Occipital lobe (tissue), 2 donors: ENCODE results near the gene NT5C3A. TPM values are rescaled to one million over a fixed set of nuclear protein-coding genes. Genes with fewer than 3 reads are reported as not detected.

Experiments used
- DNase-seq: peaks from one replicate; lab custom pipeline; 2025; lab: John Stamatoyannopoulos, UW
- total RNA-seq: library from RNA; depleted of rRNA; stranded (reverse); fragments of >200 nt; gene quantifications from one replicate; pipeline ENCODE4 v1.2.3, GENCODE V29; 2014

Gene NT5C3A
- total RNA-seq, 1 donor from 2014 or later, result 99.2 TPM

DNA sequence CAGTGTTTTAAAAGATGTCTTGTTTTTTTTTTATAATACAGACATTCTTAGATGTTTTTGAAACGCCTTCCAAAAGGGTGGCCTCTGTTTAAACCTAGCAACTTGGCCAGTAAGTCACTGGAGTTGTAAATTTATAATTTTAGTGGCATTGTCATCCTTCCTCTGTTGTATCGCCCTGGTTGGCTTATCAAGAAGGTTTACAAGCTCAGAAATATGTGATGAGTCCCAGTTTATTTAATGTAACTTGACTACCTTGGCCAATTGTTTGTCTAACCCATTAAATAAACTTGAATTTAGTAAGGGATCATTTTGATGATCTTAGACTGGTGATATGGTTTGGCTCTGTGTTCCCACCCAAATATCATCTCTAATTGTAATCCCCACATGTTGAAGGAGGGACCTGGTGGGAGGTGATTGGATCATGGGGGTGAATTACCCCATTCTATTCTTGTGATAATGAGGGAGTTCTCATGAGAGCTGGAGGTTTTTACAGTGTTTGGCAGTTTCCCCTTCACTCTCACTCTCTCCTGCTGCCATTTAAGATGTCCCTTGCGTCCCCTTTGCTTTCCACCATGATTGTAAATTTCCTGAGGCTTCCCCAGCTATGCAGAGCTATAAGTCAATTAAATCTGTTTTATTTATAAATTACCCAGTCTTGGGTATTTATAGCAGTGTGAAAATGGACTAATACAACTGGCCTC, 13.4 kb upstream of the NT5C3A start:
- no peak for DNase-seq

DNA sequence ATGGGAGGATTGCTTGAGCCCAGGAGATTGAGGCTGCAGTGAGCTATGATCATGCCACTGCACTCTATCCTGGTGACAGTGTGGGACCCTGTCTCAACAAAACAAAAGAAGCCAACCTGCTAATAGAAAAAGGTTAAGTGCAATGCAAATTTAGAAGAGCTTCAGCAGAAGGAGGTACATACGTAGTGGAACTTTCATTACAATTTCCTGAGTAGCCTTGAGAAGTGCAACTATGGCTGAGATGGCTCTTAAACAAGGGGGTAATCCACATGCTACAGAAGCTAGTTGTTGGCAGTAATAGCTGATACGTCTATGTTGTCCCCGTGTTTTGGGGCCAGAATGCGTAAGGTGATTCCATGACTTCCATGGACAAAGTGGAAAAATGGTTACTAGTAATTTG, 10.7 kb upstream of the NT5C3A start:
- DNase-seq, result no peak

DNA sequence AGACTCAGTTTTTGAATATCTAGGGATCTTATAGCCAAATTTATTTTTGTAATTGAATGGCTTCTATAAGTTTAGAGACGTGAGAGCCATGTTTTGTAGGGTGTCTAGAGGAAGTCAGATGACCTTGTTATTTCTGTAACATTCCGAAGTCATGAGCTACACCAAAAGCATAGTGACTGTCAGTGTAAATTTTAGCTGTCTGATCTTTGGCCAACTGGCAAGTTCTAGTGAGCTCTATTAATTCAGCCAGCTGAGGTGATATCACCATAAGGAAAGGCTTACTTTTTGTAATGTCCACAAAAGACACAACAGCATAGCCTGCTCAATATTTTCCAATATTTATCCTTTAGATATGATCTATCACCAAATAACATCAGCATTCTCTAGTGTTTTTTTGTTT, 9.9 kb upstream of the NT5C3A start:
- DNase-seq, result no peak

DNA sequence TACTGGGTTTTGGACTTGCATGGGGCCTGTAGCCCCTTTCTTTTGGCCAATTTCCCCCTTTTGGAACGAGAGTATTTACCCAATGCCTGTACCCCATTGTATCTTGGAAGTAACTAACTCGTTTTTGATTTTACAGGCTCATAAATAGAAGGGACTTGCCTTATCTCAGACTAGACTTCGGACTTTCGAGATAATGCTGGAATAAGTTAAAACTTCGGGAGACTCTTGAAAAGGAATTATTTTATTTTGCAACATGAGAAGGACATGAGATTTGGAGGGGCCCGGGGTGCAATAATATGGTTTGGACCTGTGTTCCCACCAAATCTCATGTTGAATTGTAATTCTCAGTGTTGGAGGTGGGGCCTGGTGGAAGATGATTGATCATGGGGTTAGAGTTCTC, 8.3 kb upstream of the NT5C3A start:
- no peak for DNase-seq

DNA sequence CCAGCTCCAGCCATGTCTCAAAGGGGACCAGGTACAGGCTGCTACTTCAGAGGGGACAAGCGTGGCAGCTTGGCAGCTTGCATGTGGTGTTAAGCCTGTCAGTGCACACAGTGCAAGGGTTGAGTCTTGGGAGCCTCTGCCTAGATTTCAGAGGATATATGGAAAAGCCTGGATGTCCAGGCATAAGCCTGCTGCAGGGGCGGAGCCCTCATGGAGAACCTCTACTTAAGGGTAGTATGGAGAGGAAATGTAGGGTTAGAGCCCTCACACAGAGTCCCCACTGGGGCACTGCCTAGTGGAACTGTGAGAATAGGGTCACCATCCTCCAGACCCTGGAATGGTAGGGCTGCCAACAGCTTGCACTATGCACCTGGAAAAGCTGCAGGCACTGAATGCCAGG, 7.7 kb upstream of the NT5C3A start:
- no peak for DNase-seq

DNA sequence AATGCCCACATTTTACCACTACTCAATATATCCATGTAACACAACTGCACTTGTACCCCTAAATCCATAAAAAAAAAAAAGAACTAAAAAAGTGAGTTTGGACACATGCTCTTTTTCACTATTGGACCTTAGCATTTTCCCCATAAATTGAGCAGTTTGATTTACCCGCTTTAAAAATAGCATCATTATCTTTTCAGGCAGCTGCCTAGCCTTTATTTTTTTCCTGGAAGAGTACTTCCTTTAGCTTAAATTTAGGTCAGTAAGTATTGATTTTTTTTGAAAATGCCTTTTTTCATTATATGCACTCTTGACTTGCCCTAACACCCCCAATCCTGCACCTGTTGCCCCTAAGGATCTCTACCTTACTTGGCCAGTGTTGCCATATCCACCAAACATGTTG, 5.3 kb upstream of the NT5C3A start:
- no peak for DNase-seq

DNA sequence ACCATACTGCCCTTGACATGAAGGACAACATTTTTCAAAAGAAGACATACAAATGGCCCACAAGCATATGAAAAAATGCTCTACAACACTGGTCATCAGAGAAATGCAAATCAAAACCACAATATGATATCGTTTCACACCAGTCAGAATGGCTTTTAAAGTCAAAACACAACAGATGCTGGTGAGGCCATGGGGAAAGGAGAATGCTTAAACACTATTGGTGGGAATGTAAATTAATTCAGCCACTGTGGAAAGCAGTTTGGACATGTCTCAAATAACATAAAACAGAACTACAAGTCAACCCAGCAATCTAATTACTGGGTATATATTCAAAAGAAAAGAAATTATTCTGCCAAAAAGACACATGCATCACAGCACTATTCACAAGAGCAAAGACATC, 4.2 kb upstream of the NT5C3A start:
- DNase-seq, result no peak

DNA sequence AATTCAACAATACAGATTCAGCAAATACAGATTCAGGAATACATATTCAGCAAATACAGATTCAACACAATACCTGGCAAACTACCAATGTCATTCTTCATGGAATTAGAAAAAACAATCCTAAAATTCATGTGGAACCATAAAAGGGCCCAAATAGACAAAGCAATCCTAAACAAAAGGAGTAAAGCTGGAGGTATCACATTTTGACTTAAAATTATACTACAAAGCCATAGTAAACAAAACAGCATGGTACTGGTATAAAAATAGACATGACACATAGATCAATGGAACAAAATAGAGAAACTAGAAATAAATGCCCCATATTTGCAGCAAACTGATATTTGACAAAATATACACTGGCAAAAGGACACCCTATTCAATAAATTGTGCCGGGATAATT, 3.4 kb upstream of the NT5C3A start:
- no peak for DNase-seq

DNA sequence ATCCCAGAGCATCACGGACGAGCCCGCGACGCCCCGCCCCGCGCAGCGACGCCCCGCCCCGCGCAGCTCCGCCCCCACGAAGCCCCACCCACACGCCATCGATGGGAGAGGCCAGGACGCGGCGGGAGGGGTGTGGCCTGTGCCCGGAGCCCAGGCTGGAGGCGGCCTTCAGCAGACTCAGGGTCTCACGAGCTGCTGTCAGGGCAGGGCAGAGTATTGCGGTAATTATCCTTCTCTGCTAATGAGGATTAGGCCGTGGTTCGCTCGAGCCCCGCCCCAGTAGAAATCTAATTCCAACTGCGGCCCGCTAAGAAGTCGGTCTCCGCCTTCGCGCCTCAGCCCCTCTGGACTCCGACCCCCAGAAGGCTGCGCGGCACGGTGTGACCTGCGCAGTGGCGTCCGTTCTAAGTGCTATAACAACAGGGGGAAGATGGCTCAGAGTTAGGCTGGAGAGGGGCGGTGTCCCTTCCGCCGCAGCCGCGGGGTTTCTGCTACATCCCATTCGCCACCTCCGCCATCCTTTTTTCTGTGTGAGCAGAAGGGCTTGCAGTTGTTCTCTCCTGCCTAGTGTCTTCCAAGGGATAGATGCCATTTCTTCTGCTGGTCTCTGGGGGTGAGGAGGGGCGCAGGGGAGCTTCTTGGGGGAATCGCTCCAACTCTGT, 337 bp upstream of the NT5C3A start:
- peak; percentile 95 for DNase-seq

DNA sequence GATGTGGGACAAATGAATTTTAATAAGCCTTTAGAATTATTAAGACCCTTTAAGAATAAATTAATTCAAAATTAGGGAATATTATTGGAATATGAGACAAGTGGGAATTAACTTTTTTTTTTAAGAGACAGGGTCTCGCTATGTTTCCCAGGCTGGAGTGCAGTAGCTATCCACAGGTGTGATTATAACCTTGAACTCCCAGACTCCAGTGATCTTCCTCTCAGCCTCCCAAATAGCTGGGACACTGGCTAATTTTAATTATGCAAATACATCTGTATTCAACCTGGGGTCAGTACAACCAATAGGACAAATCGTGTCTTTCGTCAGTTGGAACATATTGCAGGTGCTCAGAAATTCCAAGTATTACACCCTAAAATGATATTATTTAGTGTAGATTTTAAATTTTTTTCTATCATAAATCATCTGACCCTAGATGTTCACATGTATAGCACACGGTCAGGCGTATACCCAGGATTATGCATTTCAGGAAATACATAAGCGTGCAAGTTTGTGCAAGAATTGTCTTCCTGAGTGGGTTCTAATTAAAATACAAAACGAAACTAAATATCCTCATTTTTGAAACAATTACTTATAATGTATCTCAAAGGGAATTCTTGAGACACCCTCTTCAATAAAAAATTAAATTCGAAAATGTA, 1.2 kb downstream of the NT5C3A start:
- DNase-seq, result no peak

DNA sequence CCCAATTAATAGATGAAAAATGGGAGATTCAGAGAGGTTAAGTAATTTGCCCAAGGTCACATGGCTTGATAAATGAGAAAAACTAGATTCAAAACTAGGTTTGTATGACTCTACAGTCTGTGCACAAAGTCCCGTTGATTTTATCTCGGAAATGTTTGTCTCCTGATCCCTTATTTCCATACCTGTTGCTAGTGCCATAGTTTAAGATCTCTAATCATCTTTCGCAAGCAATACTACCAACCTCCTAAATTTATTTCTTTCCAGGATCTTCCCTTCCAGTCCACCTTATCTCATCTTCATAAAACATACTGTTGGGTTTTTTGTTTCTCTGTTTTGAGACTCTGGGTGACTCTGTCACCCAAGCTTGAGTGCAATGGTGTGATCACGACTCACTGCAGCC, 2.9 kb downstream of the NT5C3A start:
- no peak for DNase-seq

DNA sequence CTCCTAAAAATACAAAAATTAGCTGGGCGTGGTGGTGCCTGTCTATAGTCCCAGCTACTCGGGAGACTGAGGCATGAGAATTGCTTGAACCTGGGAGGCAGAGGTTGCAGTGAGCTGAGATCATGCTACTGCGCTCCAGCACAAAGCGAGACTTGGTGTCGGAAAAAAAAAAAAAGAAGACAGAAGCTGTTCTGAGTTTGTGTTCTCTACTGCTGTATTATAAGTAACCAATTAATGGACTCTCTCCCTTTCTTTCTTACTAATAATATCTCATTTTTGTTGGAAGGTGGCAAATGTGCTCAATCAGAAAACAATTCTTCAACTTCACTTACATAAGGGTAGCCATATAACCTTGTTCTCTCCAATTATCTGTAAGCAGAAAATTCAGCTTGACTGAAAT, 7.4 kb downstream of the NT5C3A start:
- DNase-seq, result no peak

DNA sequence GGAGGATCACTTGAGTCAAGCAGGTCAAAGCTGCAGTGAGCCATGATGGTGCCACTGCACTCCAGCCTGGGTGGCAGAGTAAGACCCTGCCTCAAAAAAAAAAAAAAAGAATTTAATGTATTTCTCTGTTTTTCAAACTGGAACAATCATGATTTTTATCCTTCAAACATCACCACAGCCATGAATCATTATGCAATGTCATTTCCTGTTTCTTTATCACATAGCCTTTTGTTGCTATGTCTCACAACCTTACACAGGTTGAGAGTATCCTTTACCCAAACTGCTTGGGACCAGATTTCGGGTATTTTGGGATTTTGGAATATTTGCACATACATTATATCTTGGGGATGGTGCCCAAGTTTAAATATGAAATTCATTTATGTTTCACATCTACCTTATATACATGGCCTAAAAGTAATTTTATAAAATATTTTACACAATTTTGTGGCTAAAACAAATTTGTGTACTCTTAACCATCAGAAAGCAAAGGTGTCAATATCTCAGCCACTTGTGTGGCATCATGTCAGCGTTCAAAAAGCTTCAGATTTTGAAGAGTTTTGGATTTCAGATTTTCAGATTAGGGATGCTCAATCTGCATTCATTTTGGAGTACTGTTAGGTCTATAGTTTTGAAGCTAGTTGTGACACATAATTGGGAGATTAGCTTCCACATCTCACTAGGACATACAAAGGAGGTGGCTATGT, 8.2 kb downstream of the NT5C3A start:
- DNase-seq, result no peak

DNA sequence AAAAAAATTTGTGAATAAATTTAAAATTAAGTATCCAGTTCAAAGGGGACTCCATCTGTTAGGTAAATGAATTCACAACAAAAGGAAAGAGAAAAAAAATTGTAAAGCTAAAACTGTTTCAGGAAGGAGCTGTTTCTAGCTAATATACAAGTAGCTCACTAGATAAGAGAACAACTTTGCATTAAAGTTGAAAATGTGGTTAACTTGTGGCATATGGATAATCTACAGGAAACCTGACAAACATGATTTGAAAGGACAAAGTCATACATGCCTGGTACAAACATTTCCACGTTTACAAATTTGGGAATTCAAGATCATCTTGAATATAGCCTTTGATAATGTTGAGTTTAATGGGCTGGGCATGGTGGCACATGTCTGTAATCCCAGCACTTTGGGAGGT, 8.9 kb downstream of the NT5C3A start:
- no peak for DNase-seq

DNA sequence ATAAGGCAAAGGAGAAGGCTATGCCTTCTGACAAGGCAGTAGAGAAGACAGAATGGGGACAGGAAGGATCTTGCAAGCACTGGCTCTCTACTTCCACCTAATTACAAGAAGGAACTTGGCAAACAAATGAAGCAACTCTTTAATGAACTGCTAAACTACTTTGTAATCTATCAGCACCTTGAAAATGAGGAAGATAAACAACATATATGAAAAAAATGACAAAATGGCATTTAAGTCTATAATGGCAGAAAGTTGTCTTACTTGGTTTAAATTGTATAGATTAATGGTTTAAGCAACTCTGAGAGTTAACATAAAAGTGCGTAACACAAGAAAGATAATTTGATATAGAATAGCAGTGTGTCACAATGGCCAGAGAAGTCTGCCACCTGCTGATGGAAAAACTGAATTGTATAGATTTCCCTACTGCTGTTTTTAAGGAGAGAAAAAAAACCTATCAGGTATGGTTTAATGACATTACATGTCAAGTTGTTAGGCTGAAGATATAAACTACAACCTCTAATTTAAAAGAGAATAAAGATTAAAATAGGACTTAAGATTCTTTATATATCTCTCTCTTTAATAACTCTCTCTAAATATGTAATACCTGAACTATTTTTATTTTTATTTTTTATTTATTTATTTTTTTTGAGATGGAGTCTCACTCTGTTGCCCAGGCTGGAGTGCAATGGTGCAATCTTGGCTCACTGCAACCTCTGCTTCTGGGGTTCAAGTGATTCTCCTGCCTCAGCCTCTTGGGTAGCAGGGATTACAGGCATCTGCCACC, 11.8 kb downstream of the NT5C3A start:
- DNase-seq, result no peak

DNA sequence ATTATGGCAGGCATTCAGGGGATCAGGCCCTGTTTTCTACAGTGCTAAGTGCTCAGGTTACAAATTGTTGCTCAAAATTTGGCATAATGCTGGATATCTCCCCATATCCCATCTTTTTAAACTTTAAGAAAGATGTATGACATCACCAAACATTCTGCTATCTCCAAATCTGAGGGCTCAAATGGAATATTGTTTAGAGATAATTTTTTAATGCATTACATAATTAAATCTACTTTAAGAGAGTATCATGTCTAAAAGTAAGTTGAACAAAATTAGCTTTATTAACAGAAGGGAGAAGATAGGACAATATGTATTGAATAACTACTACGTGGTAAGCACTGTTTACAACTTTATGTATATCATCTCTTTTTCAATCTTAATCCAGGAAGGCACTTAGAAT, 13.9 kb downstream of the NT5C3A start:
- DNase-seq, result no peak

DNA sequence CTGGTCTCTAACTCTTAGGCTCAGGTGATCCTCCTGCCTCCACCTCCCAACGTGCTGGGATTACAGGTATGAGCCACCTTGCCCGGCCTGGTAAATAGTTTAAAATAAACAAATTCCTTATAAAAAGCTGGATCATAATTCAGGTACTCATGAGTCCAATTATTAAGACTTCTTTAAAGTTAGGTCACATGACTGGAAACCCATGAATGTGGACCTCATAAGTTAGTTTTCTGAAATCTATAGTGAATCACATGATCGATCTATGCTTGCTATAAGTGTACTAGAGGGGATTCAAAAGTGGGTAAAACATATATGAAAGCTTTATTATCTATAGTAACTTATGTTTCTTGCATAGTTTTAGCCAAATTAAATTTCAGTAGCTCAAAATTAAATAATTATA, 14.3 kb downstream of the NT5C3A start:
- no peak for DNase-seq

DNA sequence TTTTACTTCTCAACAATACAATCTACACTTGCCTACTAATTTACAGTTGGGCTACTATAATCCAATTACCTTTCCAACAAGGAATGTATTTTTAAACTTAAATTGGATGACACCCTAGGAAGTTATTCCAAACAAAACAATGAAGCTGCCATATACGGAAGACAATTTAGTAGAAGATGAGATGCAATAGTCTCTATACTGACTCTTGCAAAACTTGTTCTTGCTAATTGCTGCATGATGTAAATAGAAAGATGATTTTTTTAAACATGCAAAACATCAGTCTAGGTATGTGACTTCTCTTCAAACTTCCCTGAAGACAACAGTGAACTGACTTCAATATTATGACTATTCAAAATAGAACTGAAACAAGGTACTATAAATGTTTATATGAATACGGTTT, 17.6 kb downstream of the NT5C3A start:
- DNase-seq, result no peak

DNA sequence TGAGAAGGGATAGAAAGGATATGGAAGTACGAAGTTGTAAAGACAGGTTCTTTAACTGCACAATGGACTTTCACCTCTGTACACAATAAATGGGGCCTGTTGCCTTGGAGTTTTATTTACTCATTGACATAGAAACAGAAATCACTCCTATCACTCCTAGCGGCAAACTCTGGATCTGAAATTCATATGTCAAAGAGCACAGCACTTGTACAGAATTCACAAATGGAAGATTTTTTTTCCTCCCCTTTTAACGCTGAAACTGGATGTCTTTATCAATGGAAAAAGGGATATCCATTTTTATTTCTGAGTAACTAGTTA, 18.2 kb downstream of the NT5C3A start:
- DNase-seq, result no peak

DNA sequence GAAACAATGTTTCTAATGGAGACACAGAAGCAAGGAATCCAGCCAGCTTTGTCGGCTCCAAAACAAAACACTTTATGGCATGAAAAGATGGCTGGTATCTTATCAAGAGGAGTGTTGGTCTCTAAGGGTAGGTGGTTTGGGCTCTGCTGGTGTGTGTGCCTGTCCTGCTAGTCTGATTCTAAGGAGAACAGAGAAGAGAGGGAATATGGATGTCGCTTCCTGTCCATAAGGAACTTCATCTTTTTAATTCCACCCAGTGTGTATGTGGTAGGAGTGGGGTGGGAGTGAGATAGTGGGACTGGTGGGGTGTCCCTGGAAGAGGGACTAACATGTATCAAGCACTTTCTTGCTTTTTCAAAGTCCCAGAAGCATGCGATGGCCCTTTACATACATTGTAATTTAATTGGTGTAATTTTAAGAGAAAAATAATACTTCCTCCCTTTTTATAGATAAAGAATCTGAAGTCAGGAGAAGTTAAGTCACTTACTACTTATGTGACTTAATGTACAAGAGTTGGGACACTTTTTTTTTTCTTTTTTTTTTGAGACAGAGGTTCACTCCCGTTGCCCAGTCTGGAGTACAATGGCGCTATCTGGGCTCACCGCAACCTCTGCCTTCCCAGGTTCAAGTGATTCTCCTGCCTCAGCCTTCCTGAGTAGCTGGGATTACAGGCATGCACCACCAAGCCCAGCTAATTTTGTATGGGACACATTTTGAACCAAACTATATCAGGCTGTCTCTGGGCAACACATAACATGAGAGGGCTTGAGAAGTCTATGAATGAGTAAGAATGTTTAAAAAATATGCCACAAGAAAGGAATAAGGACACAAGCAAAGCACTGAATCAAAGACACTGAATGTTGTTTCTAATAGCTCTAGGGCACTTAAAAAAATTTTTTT, 18.8 kb downstream of the NT5C3A start:
- DNase-seq, result no peak
